ENCODE measurements around the gene BAIAP2. TPM values are rescaled to one million over a fixed set of nuclear protein-coding genes. Genes with fewer than 3 reads are reported as not detected.

BAIAP2 gene
- polyA plus RNA-seq, 4 donors = 30.8 to 48.7 (median 37.2) TPM

GRCh38 chr17:81120149-81120484 is 85.2 kb downstream of the BAIAP2 start:
- DNase-seq (ENCODE audit: low read depth in 4 of 4, low spot score in 3 of 4) = no peak

- no peak for DNase-seq (ENCODE audit: low read depth in 4 of 4, low spot score in 3 of 4)
Measured at GRCh38 chr17:81120695-81121621, 86.0 kb downstream of the BAIAP2 start.

GRCh38 chr17:81121841-81122733 is 87.1 kb downstream of the BAIAP2 start:
- DNase-seq (ENCODE audit: low read depth in 4 of 4, low spot score in 3 of 4) = no peak

- no peak for DNase-seq (ENCODE audit: low read depth in 4 of 4, low spot score in 3 of 4)
Measured at GRCh38 chr17:81123052-81124048, 88.4 kb downstream of the BAIAP2 start.

- DNase-seq (ENCODE audit: low read depth in 4 of 4, low spot score in 3 of 4) = no peak
Measured at GRCh38 chr17:81124377-81124776, 89.4 kb downstream of the BAIAP2 start.

- no peak for DNase-seq (ENCODE audit: low read depth in 4 of 4, low spot score in 3 of 4)
Measured at GRCh38 chr17:81125573-81126081, 90.7 kb downstream of the BAIAP2 start.

GRCh38 chr17:81126281-81127132 is 91.6 kb downstream of the BAIAP2 start:
- no peak for DNase-seq (ENCODE audit: low read depth in 4 of 4, low spot score in 3 of 4)

GRCh38 chr17:81127133-81127455 is 92.1 kb downstream of the BAIAP2 start:
- DNase-seq (ENCODE audit: low read depth in 4 of 4, low spot score in 3 of 4) = no peak

- no peak for DNase-seq (ENCODE audit: low read depth in 4 of 4, low spot score in 3 of 4)
Measured at GRCh38 chr17:81127526-81128177, 92.7 kb downstream of the BAIAP2 start.

GRCh38 chr17:81128338-81128737 is 93.4 kb downstream of the BAIAP2 start:
- no peak for DNase-seq (ENCODE audit: low read depth in 4 of 4, low spot score in 3 of 4)

GRCh38 chr17:81128774-81129173 is 93.8 kb downstream of the BAIAP2 start:
- DNase-seq (ENCODE audit: low read depth in 4 of 4, low spot score in 3 of 4) = no peak

GRCh38 chr17:81129289-81129688 is 94.3 kb downstream of the BAIAP2 start:
- DNase-seq (ENCODE audit: low read depth in 4 of 4, low spot score in 3 of 4) = no peak

- no peak for DNase-seq (ENCODE audit: low read depth in 4 of 4, low spot score in 3 of 4)
Measured at GRCh38 chr17:81129711-81130367, 94.9 kb downstream of the BAIAP2 start.

GRCh38 chr17:81130385-81131361 is 95.7 kb downstream of the BAIAP2 start:
- DNase-seq (ENCODE audit: low read depth in 4 of 4, low spot score in 3 of 4) = no peak

- DNase-seq (ENCODE audit: low read depth in 4 of 4, low spot score in 3 of 4) = no peak
Measured at GRCh38 chr17:81131486-81132196, 96.7 kb downstream of the BAIAP2 start.

- no peak for DNase-seq (ENCODE audit: low read depth in 4 of 4, low spot score in 3 of 4)
Measured at GRCh38 chr17:81132197-81132540, 97.2 kb downstream of the BAIAP2 start.
